H1 (cell line): ENCODE data around the gene TMEM40.

Experiments used
- KDM4A ChIP-seq: IDR thresholded peaks from one replicate; pipeline ENCODE4 v1.7.1; 2012; ENCODE audit warnings: low read depth, mild to moderate bottlenecking, moderate library complexity, low read length, inconsistent platforms; ENCODE audit not compliant: severe bottlenecking
- SP1 ChIP-seq: IDR thresholded peaks from 2 replicates; pipeline ENCODE4 v1.6.1; 2011; ENCODE audit warnings: low read depth, low read length
- TF ChIP-seq, protein P1 (sequence below), 3 experiments: IDR thresholded peaks; 1 replicate in 2 of 3; 2 replicates in 1 of 3; pipeline versions ENCODE4 v1.5.1 to v1.6.1; 2011; ENCODE audit warnings: low read length in 3 of 3, mild to moderate bottlenecking in 3 of 3, inconsistent platforms in 2 of 3, low read depth in 1 of 3, moderate library complexity in 1 of 3; ENCODE audit not compliant: insufficient read depth in 1 of 3; ENCODE audit errors: control extremely low read depth in 1 of 3
- TF ChIP-seq, protein P2 (sequence below): IDR thresholded peaks from 2 replicates; pipeline ENCODE4 v1.6.1; 2011; ENCODE audit warnings: low read length, improper control_type of control experiment

DNA sequence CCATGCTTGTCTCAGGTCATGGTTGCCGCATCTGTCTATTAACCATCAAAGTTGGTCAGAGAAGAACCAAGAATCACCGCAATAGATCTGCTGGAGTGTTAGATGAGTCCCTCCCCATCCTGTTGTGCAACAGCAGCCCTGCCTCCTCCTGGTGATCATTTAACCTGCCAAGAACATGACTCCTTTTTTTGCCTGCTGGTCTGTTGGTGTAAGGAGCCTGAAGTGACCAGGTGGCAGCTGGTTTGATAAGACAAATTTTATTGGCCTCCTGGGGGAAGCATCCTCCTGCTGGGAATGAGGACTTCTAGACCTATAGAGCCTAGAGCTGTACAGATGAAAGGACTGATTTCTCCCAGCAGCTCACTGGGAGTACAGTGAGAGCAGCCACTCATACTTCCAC, 51.6 kb downstream of the TMEM40 start:
- TF ChIP-seq SP1 = no peak
- TF ChIP-seq, protein P1, sequence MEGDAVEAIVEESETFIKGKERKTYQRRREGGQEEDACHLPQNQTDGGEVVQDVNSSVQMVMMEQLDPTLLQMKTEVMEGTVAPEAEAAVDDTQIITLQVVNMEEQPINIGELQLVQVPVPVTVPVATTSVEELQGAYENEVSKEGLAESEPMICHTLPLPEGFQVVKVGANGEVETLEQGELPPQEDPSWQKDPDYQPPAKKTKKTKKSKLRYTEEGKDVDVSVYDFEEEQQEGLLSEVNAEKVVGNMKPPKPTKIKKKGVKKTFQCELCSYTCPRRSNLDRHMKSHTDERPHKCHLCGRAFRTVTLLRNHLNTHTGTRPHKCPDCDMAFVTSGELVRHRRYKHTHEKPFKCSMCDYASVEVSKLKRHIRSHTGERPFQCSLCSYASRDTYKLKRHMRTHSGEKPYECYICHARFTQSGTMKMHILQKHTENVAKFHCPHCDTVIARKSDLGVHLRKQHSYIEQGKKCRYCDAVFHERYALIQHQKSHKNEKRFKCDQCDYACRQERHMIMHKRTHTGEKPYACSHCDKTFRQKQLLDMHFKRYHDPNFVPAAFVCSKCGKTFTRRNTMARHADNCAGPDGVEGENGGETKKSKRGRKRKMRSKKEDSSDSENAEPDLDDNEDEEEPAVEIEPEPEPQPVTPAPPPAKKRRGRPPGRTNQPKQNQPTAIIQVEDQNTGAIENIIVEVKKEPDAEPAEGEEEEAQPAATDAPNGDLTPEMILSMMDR (IDR thresholded peaks at IDR 0.05; ENCODE audit: control extremely low read depth in 1 of 3, insufficient read depth in 1 of 3, low read depth in 1 of 3, low read length in 3 of 3) = no peak
- TF ChIP-seq, protein P2, sequence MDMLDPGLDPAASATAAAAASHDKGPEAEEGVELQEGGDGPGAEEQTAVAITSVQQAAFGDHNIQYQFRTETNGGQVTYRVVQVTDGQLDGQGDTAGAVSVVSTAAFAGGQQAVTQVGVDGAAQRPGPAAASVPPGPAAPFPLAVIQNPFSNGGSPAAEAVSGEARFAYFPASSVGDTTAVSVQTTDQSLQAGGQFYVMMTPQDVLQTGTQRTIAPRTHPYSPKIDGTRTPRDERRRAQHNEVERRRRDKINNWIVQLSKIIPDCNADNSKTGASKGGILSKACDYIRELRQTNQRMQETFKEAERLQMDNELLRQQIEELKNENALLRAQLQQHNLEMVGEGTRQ = no peak
- TF ChIP-seq KDM4A = no peak
